ENCODE measurements around the gene SLC25A23.

DNA sequence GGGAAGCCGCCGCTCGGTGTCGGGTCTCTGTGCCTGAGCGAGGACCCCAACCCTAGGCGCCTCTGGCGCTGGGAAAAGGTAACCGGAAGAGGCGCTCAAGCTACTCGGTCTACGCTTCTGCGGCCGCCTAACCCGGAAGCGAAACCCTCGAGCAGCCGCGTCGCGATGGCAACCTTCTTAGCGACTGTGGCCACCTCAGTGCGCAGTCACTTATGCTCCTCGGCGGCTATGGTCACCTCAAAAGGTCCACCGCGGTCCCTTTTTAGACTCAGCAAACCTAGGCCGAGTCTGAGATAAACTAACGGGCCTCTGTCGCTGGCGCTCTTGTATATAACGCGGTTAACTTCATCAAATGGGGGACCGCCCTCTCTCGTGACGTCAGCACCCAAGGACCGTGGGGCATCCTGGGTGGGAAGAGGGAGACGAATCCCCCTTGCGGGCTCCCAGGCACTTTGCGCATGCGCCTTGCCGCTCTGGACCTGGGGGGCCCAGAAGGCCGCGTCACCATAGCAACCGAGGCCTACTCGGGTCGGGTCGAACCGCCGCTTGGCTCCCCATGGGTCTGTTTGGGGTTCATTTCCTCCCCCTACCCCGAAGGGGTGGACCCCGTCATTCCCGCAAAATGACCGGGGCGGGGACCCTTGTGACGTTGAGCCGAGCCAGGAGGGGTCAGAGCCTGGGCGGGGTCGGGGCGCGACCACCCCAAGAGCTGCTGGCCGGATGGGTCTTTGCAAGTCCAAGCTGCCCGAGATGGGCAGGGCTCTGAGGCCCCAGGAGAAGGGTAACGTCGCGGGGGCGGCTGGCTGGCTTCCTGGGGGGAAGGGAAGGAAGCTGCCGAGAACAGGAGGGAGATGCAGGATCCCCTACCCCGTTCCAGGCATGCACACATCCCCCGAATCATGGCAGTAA, 66.3 kb downstream of the SLC25A23 start, which contains the start of gene GTF2F1:
- TF ChIP-seq, protein P1, sequence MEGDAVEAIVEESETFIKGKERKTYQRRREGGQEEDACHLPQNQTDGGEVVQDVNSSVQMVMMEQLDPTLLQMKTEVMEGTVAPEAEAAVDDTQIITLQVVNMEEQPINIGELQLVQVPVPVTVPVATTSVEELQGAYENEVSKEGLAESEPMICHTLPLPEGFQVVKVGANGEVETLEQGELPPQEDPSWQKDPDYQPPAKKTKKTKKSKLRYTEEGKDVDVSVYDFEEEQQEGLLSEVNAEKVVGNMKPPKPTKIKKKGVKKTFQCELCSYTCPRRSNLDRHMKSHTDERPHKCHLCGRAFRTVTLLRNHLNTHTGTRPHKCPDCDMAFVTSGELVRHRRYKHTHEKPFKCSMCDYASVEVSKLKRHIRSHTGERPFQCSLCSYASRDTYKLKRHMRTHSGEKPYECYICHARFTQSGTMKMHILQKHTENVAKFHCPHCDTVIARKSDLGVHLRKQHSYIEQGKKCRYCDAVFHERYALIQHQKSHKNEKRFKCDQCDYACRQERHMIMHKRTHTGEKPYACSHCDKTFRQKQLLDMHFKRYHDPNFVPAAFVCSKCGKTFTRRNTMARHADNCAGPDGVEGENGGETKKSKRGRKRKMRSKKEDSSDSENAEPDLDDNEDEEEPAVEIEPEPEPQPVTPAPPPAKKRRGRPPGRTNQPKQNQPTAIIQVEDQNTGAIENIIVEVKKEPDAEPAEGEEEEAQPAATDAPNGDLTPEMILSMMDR (IDR thresholded peaks at IDR 0.05; ENCODE audit: poor library complexity) = peak; percentile 11
- TF ChIP-seq EZH2 (IDR thresholded peaks at IDR 0.05; ENCODE audit: borderline replicate concordance) (no peak), EZH2phosphoT487 (IDR thresholded peaks at IDR 0.05; ENCODE audit: low read depth, severe bottlenecking, unreplicated experiment) (no peak)
